GM12873 (cell line): ENCODE measurements around the gene TPRX1.

ENCODE experiments used
- TF ChIP-seq, protein P1 (sequence below): IDR thresholded peaks from 2 replicates; pipeline ENCODE4 v1.5.1; 2012; ENCODE audit warnings: low read depth, mild to moderate bottlenecking, moderate library complexity, low read length, control low read depth; ENCODE audit not compliant: insufficient read depth; ENCODE audit errors: missing control alignments

TPRX1 gene

DNA sequence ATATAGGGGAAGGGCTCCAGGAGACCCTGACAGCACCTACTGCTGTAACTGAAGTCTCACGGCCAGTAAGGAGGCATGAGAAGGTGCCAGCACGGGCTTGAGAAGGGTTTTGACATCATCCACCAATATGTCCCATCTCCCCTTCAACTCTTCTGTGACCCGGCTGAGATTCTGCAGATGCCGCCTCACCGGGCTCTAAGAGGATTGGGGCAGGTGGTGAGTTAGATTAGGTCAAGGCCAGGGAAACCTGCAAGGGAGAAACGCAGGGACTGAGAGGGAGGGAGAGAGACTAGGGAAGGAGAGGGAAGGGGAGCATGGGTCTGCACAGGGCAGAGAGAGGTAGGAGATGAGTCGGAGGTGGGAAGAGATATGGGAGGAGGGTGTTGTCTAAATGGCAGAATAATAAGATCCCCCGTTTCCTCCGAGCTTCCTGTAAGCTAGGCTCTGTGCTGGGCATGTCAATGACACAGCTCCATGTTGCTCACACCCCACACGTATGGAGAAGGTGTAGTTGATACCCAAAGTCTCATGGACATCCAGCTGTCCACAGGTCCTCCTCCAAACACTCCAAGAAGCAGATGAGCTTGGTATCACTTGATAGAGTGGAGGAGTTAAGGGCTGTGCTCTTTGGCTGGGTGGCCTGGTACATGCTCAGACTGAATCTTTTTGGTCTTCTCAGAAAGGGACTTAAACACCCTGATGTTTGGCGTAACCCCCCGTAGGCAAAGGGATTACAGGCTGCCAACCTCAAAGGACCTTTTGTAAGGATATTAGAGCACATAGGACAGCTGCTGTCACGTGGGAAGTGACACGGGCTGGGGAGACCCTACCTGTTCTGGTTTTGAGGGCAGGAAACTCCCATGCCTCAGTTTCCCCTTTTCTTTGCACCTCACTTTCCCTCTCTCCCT, 6.1 kb downstream of the TPRX1 start:
- TF ChIP-seq, protein P1, sequence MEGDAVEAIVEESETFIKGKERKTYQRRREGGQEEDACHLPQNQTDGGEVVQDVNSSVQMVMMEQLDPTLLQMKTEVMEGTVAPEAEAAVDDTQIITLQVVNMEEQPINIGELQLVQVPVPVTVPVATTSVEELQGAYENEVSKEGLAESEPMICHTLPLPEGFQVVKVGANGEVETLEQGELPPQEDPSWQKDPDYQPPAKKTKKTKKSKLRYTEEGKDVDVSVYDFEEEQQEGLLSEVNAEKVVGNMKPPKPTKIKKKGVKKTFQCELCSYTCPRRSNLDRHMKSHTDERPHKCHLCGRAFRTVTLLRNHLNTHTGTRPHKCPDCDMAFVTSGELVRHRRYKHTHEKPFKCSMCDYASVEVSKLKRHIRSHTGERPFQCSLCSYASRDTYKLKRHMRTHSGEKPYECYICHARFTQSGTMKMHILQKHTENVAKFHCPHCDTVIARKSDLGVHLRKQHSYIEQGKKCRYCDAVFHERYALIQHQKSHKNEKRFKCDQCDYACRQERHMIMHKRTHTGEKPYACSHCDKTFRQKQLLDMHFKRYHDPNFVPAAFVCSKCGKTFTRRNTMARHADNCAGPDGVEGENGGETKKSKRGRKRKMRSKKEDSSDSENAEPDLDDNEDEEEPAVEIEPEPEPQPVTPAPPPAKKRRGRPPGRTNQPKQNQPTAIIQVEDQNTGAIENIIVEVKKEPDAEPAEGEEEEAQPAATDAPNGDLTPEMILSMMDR: no peak

DNA sequence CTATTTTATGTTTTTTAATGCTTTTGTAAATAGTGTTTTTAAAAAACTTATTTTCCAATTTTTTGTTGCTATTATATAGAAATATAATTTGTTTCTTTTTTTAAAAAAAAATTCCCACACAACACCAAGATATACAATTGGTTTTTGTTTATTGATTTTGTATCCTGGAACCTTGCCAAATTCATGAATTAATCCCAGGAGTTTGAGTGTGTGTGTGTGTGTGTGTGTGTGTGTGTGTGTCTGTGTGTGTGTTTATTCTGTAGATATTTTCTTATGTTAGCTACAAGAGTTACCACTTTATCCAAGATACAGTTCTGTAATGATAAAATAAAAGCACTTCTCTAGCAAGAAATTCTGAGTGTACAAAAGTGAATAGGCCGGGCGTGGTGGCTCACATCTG, 7.6 kb downstream of the TPRX1 start:
- TF ChIP-seq, protein P1: no peak

DNA sequence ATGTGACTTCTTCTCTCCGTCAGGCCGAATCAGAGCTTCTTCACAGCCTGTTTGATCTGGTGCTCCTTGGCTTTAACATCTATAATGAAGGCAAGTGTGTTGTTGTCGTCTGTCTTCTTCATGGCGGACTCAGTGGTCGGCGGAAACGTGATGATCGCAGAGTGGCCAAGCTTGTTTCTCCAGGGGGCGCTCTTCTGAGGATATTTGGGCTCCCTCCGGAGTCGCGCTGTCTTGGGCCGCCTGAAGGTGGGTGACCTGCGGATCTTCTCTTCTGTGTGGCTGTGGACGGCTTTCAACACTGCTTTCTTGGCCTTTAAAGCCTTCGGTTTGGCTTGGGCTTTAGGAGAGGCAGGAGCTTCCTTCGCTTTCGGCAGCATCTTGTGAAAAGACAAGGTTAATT, 9.8 kb downstream of the TPRX1 start:
- TF ChIP-seq, protein P1: no peak

DNA sequence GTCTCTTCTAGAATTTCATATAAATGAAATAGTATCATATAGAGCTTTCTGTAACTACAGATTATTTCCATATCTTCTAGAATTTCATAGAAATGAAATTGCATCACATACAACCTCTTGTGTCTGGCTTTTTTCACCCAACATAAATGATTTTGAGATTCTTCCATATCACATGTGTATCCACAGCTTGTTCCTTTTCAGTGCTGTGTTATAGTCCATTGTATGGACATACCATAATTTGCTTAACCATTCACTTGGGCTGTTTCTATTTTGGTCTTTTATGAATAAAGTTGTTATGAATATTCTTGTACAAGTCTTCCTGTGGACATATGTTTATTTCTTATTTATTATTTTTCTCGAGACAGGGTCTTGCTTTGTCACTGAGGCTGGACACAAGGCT, 11.7 kb downstream of the TPRX1 start:
- TF ChIP-seq, protein P1: no peak

DNA sequence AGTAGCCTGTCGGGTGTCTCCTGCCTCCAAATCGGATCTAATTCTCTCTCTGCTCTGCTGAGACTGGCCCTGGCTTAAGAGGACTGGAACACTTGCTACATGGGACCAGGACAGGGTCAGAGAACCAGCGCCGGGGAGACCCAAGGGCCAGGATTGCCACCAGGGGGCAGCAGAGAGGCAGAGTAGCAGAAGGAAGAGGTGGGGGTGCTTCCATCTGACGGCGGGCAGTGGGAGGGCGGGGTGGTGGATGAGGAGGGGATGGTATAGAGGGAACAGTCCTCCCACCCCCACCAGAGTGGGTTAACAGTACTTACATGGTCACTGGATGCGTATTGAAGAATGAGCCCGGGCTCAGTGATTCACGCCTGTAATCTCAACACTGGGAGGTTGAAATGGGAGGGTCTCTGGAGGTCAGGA, 13.9 kb downstream of the TPRX1 start:
- TF ChIP-seq, protein P1: peak; percentile 87

DNA sequence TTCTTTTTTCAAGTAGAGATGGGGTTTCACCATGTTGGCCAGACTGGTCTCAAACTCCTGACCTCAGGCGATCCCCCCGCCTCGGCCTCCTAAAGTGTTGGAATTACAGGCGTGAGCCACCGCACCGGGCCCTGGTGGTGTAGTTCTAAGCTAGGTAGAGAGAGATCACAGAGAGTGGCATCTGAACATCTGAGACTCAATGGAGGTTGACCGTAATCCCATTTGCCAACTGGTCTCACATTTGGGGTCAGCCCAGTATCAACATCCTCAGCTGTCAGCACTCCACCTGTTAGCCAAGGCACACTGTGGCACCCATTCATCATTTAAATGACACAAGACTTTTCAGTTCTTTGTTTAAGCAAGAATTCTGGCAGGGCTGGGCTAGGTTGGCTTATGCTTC, 17.8 kb downstream of the TPRX1 start:
- TF ChIP-seq, protein P1: no peak

DNA sequence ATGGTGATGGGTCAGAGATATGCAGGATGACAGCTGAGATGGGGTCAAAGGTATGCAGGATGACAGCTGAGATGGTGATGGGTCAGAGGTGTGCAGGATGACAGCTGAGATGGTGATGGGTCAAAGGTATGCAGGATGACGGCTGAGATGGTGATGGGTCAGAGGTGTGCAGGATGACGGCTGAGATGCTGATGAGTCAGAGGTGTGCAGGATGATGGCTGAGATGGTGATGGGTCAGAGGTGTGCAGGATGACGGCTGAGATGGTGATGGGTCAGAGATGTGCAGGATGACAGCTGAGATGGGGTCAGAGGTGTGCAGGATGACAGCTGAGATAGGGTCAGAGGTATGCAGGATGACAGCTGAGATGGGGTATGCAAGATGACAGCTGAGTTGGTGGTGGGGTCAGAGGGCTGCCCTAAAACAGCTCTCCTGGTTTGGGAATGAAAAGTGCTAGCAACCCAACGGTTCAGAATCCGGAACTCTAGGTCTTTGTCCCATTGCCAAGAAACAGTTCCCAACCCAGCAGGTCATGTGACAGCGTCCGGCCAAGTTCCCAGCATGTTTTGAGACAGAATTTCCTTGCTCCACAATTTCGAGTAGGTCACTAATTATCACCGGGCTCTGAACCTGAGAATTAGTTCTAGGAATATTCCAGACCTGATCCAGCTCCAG, 22.6 kb downstream of the TPRX1 start:
- TF ChIP-seq, protein P1: no peak
